Endothelial cell of hepatic sinusoid (primary cell): Measurements from ENCODE around the gene RNU6-7.

Experiments
- in situ Hi-C: cut with HindIII; loops from 2 replicates; pipeline ENCODE4 v1.10.0; 2017; ENCODE audit warnings: low sequenced_read_pairs

RNU6-7 gene

DNA sequence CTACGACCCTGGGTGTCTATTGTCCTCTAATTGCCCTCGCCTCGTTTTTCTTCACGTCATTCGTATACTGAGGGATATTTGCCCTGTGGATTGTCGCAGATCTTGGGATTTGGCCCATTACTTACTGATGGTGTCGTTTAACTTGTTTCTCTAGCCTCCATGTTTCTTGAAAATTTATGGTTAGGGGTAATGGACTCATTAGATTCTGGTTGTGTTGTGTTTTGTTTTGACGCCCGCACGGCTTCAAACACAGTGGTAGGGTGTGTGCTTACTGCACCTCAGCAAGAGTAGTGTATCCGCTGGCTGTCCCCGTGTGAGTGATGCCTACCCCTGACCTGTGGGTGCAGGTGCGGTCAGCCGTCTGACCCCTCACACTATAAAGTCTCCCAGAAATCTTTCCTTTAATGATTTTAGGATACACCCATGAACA is 2.1 kb downstream of the RNU6-7 start:
- in situ Hi-C loops: no loop called here

DNA sequence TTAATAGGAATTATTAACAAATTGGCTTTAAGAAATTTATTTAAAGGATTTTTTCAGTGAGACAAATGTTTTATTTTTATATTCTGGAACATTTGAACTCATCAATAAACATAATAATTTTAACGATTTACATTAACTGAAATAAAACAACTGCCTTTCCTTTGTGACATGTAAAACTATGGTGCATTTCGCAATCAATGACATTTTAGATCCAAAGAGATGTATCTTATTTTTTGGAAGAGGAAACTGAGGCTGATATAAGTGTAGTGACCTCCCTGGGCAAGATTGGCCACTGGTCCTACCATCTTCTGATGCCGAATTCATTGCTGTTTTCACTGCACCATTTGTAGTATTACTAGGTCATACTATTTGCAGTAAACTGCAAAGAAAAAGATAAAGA is 3.7 kb downstream of the RNU6-7 start:
- in situ Hi-C loops: no loop called here

DNA sequence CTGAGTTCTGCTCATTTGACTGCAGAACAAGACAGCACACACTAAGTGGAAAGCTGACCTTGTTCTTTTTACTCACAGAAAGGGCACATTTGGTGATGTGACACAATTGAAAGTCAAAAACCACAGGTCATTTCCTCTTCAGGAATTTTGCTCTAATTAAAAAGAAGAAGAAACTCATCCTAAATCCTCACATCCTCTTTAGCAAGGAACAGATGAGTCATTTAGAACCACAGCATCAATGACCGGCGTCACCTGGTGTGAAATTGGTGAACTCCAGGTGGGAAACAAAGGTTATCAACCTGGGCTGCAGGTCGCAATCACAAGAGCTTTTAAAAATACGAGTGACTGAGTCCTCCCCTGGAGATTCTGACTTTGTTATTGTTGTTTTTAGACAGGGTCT is 4.1 kb downstream of the RNU6-7 start:
- in situ Hi-C loops: no loop called here

- in situ Hi-C loops: no loop called here
These were observed 4.7 kb downstream of the RNU6-7 start for GRCh38 chr14:32206552-32206951.

- in situ Hi-C loops: no loop called here
These were observed 6.6 kb downstream of the RNU6-7 start for GRCh38 chr14:32208490-32208889.

DNA sequence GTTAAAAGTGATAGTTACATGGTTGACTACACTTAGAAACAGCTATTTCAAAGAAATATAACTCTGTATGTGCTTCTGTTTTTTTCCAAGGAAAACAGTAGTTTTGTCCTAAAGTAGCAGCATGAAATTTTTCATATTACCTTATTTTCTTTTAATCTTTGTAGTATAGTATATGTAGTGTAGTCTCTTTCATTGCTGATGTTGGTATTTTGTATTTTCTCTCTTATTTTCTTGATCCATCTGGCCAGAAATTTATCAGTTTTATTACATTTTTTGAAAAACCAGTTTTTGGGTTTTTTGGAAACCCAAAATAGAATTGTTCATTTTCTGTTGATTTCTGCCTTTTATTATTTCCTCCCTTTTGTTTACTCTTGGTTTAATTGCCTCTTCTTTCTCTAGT is 7.6 kb downstream of the RNU6-7 start:
- in situ Hi-C loops: no loop called here

DNA sequence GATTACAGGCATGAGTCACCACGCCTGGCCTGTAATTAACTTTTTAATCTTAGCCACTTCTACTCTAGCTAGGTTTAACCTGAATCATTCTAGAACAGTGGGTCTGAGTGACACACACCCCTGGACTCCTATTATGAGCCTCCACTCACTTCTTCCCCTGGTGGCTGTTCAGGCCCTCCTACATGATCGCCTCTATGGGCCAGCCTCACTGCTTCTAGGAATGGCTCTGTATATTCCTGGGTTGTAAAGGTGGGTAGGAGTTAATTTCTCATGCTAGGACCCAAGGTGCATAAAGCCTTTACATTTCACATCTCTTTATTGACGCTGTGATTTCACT is 9.2 kb downstream of the RNU6-7 start:
- in situ Hi-C loops: no loop called here

DNA sequence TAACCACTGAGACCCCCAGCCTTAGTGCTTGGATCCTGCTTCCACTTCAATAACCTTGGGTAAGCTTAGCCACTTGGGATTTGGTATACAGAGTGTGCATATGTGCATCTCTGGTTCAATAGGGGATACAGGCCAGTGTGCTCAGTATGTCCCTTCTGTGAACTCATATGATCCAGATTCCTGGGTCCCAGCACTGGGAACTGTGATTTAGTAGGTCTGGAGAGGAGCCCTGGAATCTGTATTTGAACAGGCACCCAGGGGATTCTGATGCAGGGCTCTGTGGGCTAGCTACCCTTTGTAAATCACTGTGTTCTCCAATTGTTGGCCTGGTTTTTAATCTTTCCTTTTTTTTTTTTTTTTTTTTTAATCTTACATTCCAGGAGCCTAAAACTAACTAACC is 11.0 kb downstream of the RNU6-7 start:
- in situ Hi-C loops: no loop called here

- in situ Hi-C loops: loop anchor here (5.0 kb wide), 1 partner anchor 35 kb away; no protein-coding TSS in a partner anchor
These were observed 15.5 kb downstream of the RNU6-7 start for GRCh38 chr14:32217301-32217700.

- in situ Hi-C loops: no loop called here
These were observed 23.0 kb downstream of the RNU6-7 start for GRCh38 chr14:32224737-32225377.

GRCh38 chr14:32225378-32225920 is 23.6 kb downstream of the RNU6-7 start:
- in situ Hi-C loops: no loop called here

- in situ Hi-C loops: no loop called here
These were observed 24.2 kb downstream of the RNU6-7 start for GRCh38 chr14:32226056-32226455.

GRCh38 chr14:32230181-32230580 is 28.3 kb downstream of the RNU6-7 start:
- in situ Hi-C loops: no loop called here

DNA sequence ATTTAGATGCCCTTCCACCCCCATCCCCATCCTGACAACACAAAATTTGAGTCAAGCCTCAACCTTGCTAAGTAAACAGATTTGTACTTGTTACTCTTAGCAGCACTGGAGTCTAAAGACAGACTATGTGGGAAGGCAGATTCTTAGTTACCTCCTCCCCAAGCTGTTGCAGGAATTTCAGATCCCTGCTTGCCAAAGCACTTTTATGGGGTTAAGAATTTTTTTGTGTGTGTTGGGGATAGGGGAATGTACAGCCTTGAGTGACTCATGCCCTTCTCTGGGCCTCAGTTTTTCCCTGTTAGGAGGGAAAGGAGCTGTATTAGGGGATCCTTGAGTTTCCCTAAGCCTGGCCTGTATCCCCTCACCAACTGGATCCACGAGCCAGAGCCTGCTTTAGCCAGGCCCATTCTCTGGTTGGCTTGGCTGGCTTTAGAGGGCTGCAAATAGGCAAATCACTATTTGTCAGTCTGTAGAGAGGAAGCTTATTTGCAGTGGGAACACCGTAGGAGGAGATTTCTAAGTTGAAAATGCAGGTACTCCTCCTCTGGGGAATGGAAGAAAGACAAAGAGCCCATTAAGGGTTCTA is 28.9 kb downstream of the RNU6-7 start:
- in situ Hi-C loops: no loop called here

DNA sequence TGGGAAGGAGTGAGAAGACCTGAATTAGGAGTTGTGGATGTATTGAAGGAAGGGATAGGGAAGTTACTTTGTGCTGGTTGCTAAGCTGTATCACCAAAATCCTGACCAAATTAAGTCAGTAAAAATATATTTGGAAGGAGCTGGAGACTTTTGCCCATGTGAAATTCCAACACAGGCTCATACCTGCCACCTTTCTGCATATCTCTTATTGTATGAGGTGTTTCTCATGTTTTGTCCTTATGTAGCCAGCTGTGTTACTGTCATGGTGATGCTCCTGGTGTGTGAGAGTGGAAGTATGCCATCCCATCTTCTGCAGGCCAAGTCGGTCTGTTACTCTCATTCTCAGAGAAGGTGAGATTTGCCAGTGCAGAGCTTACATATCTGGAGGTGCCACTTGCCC is 30.6 kb downstream of the RNU6-7 start:
- in situ Hi-C loops: no loop called here

- in situ Hi-C loops: no loop called here
These were observed 31.4 kb downstream of the RNU6-7 start for GRCh38 chr14:32233260-32233659.

GRCh38 chr14:32244404-32244803 is 42.6 kb downstream of the RNU6-7 start:
- in situ Hi-C loops: no loop called here

DNA sequence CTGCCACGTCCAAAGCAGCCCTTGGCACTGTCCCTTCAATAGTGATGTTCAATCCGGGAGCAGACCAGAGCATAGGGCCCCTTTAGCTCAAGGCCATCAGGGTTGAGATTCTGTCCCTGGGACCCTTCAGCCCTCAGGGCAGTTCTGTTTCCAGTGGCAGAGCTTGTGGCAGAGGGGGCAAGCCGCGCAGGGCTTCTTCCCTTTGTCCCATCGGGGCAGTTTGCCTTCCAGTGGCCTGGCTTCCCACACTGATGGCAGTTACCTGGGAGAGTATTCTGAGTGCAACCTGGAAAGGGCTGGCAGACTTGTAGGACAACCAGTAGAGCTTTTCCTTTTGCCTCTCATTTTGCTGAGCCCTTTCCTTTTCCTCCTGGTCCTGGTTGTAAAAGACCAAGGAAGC is 44.9 kb downstream of the RNU6-7 start:
- in situ Hi-C loops: no loop called here

DNA sequence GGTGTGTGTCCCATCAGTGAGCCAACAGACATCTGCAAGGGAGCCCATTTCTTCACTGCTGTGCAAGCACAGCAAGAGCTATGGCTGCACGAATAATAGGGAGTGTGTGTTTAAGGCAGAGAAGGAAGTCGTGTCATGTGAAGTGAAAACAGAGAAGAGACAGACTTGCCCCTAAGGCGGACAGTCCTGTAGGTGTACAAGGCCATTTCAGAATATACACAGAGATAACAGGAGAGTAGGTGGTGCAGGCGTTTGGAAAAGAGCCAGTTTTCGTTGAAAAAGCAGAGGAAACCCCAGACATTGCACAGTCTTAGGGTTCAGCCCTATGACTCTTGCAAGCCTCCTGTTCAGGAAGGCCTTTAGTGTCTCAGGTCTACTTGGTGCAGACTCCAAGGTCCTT is 47.5 kb downstream of the RNU6-7 start:
- in situ Hi-C loops: no loop called here

- in situ Hi-C loops: no loop called here
These were observed 47.9 kb downstream of the RNU6-7 start for GRCh38 chr14:32249780-32250179.

DNA sequence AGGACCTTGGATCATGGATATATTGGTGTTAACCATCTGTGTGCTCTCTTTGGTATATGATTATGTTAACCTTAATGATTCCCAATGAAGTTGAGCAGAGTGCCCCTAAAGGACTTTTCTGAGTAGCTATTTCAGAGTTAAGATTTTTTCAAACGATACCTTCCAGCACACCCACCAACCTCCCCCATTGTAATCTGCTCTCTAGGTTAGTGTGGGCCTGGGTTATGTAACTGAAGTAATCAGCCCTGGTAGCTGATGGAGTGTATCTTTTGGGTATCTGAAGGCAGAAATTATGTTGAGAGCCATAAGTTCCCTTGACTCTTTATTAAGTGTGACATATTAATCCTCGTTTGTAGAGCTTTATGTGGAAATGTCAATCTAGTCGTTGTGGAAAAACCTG is 48.8 kb downstream of the RNU6-7 start:
- in situ Hi-C loops: no loop called here

- in situ Hi-C loops: no loop called here
These were observed 49.7 kb downstream of the RNU6-7 start for GRCh38 chr14:32251530-32251929.
